Measurements from ENCODE around the gene HBA1. TPM values are rescaled to one million over a fixed set of nuclear protein-coding genes. Genes with fewer than 3 reads are reported as not detected.
A peak's percentile ranks its signal among the peaks of the same experiment; 100 is the strongest.

HBA1 gene
- total RNA-seq, 1 experiment from 2014 or later: 3.4 TPM

GRCh38 chr16:180681-181564 lies 4.4 kb downstream of the HBA1 start (continued):
- TF ChIP-seq CTCF (IDR thresholded peaks at IDR 0.05): no peak
- peak; percentile 97 for TF ChIP-seq IRF1 (CRISPR knock-in tag; IDR thresholded peaks at IDR 0.05)
- peak; percentile 90; the same call in 1 of the 2 replicates for TF ChIP-seq ZNF281 (CRISPR knock-in tag; IDR thresholded peaks at IDR 0.05)
- TF ChIP-seq FOXP4 (CRISPR knock-in tag; IDR thresholded peaks at IDR 0.05): peak; percentile 97
- TF ChIP-seq ATF6 (CRISPR knock-in tag; IDR thresholded peaks at IDR 0.05): no peak
- peak; percentile 96 for TF ChIP-seq FOXK1 (CRISPR knock-in tag; IDR thresholded peaks at IDR 0.05)
- peak; percentile 88 for TF ChIP-seq EMX1 (CRISPR knock-in tag; IDR thresholded peaks at IDR 0.05)
- TF ChIP-seq OVOL2 (CRISPR knock-in tag; IDR thresholded peaks at IDR 0.05; ENCODE audit: borderline replicate concordance): no peak
- TF ChIP-seq HMGA2 (CRISPR knock-in tag; IDR thresholded peaks at IDR 0.05): no peak
- TF ChIP-seq ZMAT4 (CRISPR knock-in tag; IDR thresholded peaks at IDR 0.05): 0 out of 2 replicates have a peak, but pooled peaks have one; percentile 35
- TF ChIP-seq GRHL2 (CRISPR knock-in tag; IDR thresholded peaks at IDR 0.05; ENCODE audit: insufficient replicate concordance, severe bottlenecking): no peak
- peak; percentile 96 for TF ChIP-seq ZNF138 (CRISPR knock-in tag; conservative IDR thresholded peaks at IDR 0.05)
- peak; percentile 96 for TF ChIP-seq ELF4 (CRISPR knock-in tag; IDR thresholded peaks at IDR 0.05; ENCODE audit: low read depth)
- TF ChIP-seq ZNF425 (CRISPR knock-in tag; conservative IDR thresholded peaks at IDR 0.05): 0 out of 2 replicates have a peak, but pooled peaks have one; percentile 23
- TF ChIP-seq STAT6 (CRISPR knock-in tag; conservative IDR thresholded peaks at IDR 0.05; ENCODE audit: low read depth): no peak
- TF ChIP-seq NFATC4 (CRISPR knock-in tag; IDR thresholded peaks at IDR 0.05): peak; percentile 68
- peak; percentile 100 for TF ChIP-seq MAX (CRISPR knock-in tag; IDR thresholded peaks at IDR 0.05)
- peak; percentile 93; the same call in 1 of the 2 replicates for TF ChIP-seq CREB1 (CRISPR knock-in tag; IDR thresholded peaks at IDR 0.05)
- TF ChIP-seq SP1 (CRISPR knock-in tag; conservative IDR thresholded peaks at IDR 0.05): peak; percentile 95
- peak; percentile 98 for TF ChIP-seq SMAD3 (CRISPR knock-in tag; IDR thresholded peaks at IDR 0.05; ENCODE audit: borderline replicate concordance)
- TF ChIP-seq TCF7 (CRISPR knock-in tag; IDR thresholded peaks at IDR 0.05; ENCODE audit: low read depth): peak; percentile 93
- no peak; the same call in 1 of the 2 replicates for TF ChIP-seq ATF1 (CRISPR knock-in tag; IDR thresholded peaks at IDR 0.05)

All from WTC11 (cell line).